Stimulated activated naive CD4-positive, alpha-beta T cell treated with Interleukin-2 at 50 U/mL for 16 hours (primary cell): ENCODE data around the gene PPP4R1.

Experiments
- DNase-seq: peaks from one replicate; lab custom pipeline; 2025; lab: John Stamatoyannopoulos, UW

PPP4R1 gene

GRCh38 chr18:9594823-9595596 lies 19.3 kb downstream of the PPP4R1 start:
- no peak for DNase-seq

DNA sequence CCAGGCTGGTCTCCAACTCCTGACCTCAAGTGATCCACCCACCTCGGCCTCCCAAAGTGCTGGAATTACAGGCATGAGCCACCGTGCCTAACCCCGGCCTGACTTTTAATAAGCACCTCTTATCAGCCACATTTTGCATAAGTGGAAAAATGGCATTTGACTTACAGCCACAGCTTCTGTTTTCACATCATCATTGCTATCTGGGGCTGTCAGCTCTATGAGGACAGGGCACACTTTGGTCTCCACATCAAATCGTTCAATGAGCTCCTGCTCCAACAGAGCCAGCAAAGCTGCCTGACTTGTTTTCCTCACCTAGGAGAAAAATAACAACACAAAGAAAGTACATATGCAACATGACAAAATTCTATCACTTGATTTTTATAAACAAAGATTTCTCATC lies 26.4 kb downstream of the PPP4R1 start:
- DNase-seq: no peak

- no peak for DNase-seq
Observed at GRCh38 chr18:9586814-9587213, 27.5 kb downstream of the PPP4R1 start.

DNA sequence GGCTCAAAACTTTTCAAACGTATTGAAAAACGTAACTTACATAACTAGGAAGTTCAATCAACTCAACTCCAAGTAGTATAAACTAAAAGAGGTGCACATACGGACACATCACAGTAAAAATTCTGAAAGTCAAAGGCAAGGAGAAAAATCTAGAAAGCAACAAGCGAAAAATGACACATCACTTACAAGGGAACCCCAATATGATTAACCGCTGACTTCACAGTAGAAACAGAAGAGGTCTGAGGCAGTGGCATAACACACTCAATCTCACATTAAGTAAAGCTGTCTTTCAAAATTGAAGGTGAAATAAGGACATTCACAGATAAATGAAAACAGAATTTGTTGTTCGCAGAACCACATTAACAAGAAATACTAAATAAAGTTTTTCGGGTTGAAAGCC lies 32.7 kb downstream of the PPP4R1 start:
- DNase-seq: no peak

- no peak for DNase-seq
Observed at GRCh38 chr18:9578306-9578705, 36.1 kb downstream of the PPP4R1 start.

GRCh38 chr18:9577361-9577760 lies 37.0 kb downstream of the PPP4R1 start:
- DNase-seq: no peak

DNA sequence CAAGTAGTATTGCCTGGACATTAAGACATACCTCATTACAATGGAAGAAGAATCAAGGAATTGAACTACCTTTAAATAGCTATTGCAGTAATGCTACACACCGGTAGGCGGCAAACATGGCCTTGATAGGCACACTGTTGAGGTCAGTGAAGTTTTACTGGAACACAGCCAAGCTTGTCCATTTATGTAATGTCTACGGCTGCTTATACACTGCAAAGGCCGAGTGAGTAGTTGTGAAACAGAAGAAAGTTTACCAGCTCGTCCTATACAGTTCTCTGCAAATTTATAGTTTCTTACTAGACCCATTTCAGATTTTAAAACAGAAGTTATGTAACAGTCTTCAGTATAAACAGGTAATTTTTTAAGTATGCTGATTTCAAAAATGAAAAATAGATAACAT lies 38.8 kb downstream of the PPP4R1 start:
- DNase-seq: no peak

GRCh38 chr18:9574473-9575115 lies 39.8 kb downstream of the PPP4R1 start:
- no peak for DNase-seq

- DNase-seq: no peak
Observed at GRCh38 chr18:9571546-9571945, 42.8 kb downstream of the PPP4R1 start.

- no peak for DNase-seq
Observed at GRCh38 chr18:9570255-9570654, 44.1 kb downstream of the PPP4R1 start.

DNA sequence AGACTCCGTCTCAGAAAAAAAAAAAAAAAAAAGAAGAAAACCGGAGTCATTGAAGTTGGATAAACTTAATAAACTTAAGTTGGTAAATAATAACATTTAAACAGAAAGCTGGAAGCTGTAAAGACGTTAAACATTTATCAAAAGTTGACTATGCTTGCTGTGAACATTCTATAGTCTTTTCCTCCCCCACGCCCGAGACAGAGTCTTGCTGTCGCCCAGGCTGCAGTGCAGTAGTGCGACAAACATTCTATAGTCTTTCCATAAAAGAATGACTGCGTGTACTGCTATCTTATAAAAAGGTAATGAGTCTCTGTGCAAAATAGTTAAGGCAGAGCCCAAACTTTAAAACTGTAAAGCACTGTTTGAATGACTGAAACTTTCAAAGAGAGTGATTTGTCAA lies 45.2 kb downstream of the PPP4R1 start:
- no peak for DNase-seq

DNA sequence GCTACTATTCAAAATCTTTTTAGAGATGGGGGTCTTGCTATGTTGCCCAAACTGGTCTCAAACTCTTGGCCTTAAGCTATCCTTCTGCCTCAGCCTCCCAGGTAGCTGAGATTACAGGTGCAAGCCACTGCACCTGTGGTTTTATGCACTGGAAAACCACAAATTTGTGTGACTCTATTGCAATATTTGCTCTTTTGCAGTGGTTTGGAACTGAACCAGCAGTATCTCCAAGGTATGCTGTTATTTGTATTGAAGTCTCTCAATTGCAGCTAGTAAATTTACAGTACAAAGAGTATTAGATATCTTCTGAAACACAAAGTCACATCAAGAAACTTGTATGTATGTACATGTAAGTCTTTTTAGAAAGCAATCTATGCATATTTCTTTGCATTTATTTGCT lies 46.2 kb downstream of the PPP4R1 start:
- no peak for DNase-seq

- DNase-seq: no peak
Observed at GRCh38 chr18:9565407-9565806, 49.0 kb downstream of the PPP4R1 start.

DNA sequence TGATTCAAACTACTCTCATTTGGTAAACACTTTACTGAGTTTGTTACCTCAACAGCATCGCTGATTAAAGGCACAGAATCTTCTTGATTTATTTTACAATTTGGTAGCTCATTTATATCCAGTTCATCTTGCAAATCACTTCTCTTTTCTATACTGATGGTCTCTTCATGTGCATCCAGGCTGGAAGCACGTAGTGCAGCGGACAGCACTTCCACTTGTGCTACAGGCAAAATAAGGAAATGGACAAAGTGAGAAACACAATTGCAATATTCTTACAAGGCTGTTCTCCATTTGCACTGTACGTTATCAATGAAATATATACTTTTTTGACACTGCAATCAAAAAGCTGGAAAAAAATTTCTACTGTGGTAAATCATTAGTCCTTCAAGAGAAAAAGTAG lies 51.0 kb downstream of the PPP4R1 start:
- no peak for DNase-seq

- no peak for DNase-seq
Observed at GRCh38 chr18:9562584-9562983, 51.8 kb downstream of the PPP4R1 start.

- no peak for DNase-seq
Observed at GRCh38 chr18:9561759-9562158, 52.6 kb downstream of the PPP4R1 start.

DNA sequence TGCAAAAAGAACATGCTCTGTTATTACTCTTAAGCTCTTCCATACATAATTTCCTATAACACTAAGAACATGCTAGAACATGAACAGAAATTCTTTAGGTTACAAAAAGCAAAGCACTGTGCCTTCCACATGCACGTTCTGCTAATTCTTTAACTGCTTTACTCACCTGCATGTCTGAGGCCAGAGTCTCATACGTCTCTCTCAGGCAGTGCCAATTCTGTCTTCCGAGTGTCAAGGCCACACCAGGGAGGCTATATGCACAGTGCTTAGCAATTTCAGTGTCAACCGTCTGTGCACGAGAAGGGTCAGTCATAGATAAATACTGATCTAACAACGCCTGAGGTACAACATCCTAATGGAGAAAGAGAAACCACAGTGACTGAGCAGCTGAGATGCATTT lies 55.1 kb downstream of the PPP4R1 start:
- no peak for DNase-seq

DNA sequence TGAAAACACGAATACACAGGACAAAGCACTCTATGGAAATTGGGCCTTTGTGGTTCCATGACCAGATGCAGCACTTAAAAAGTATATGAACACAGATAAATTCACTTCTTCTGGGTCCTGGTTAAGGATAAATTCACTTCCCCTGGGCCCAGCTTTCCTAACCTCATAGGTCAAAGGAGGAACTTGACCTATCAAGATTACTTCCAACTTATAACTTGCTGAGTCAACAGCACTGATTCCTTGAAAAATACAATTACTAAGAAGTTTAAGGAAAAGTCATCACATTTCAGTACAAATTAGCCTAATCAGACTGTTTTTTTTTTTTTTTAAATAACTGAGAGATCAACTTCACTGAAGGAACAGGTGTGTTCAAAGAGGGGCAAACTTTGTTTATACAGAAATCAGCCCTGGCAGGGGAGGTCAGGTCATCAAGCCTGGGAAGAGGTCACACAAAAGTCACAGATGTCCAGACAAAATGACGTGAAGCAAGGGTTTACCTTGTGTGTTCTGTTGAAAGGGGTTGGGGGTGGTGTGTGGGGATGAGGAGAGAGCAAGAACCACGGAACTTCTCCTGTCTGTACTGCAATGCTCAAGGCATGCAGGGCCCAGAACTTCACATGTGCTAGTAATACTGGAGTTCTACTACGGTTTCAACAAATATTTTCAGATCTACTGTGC lies 55.8 kb downstream of the PPP4R1 start:
- no peak for DNase-seq

- no peak for DNase-seq
Observed at GRCh38 chr18:9557250-9557943, 57.0 kb downstream of the PPP4R1 start.

DNA sequence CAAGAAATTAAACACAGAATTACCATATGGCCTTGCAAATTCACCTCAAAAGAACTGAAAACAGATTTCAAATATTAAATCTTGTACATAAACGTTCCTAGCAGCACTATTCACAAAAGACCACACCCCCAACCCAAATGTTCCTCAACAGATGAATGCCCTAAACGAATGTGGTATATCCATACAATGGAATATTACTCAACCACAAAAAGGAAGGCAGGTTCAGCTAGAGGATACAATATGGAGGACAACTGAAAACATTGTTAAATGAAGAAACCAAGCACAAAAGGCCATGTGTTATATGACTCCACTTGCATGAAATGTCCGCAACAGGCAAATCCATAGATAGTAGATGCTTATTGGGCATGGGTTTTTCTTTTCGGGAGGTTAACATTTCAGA lies 61.7 kb downstream of the PPP4R1 start:
- DNase-seq: no peak

DNA sequence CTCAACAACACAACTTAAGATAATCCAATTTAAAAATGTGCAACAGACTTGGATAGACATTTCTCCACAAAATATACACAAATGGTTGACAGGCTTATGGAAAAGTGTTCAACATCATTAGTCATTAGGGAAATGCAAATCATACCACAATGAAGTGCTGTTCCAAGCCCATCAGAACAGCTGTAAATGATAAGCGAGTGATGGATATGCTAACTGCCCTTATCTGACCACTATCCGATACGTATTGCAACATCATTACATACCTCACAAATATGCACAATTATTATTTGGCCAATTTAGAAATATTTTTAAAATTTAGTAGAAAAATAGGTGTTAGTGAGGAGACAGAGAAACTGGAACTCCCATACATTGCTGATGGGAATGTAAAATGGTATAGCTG lies 62.2 kb downstream of the PPP4R1 start:
- DNase-seq: no peak

DNA sequence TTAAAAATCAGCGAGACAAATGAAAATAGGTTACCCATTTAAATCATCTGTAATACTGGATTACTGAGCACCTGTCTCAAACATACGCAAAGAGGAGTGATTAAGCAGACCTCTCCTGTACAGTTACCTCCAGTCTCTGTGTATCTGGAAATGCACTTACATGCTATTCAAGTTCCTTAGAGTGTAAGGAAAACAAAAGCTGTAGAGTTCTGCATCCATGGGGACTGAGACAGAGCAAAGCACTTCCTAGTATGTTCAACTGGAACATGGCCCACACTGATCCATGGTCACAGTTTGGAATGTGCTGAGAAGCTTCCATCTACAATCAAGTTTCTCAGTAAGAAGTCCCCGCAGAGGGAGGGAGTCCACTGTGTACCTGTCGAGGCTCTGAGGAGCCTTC lies 63.9 kb downstream of the PPP4R1 start:
- no peak for DNase-seq

- no peak for DNase-seq
Observed at GRCh38 chr18:9549405-9549804, 65.0 kb downstream of the PPP4R1 start.
